Tibial nerve (tissue), 4 donors: ENCODE results near the gene FAM9C.

ENCODE experiments used
- CTCF ChIP-seq, 5 experiments: fragments of 200-600 bp in 3 of 5; fragments of 450-650 bp in 2 of 5; sonication (generic) in 3 of 5; IDR thresholded peaks; one replicate each; pipeline ENCODE4 v1.5.1; 2016 to 2019; ENCODE audit warnings: antibody characterized with exemption in 5 of 5, mild to moderate bottlenecking in 3 of 5, moderate library complexity in 2 of 5
- EP300 ChIP-seq, 2 donors: sonication (generic); formaldehyde crosslinking; IDR thresholded peaks; one replicate each; pipeline ENCODE4 v1.6.1; 2017; ENCODE audit warnings: antibody characterized with exemption in 2 of 2, mild to moderate bottlenecking in 1 of 2
- POLR2A ChIP-seq, 2 donors: fragments of 450-650 bp; IDR thresholded peaks; one replicate each; pipeline ENCODE4 v1.6.1; 2017; ENCODE audit warnings: antibody characterized with exemption in 2 of 2, mild to moderate bottlenecking in 2 of 2, moderate library complexity in 2 of 2

- TF ChIP-seq CTCF (IDR thresholded peaks at IDR 0.05) (no peak), EP300 (IDR thresholded peaks at IDR 0.05) (no peak), POLR2A (IDR thresholded peaks at IDR 0.05) (no peak)
Observed at GRCh38 chrX:13033193-13033592, 11.2 kb downstream of the FAM9C start.
